ENCODE measurements around the gene NUDT4. TPM values are rescaled to one million over a fixed set of nuclear protein-coding genes. Genes with fewer than 3 reads are reported as not detected.

The NUDT4 gene
- total RNA-seq, 1 experiment from 2014 or later: 30.2 TPM

- Histone ChIP-seq H3K27me3 (ENCODE audit: low read length) (no peaks in the 10 kb centered on the region), H3K4me1 (ENCODE audit: insufficient read depth, low read length) (no peaks in the 10 kb centered on the region), H3K79me2 (ENCODE audit: low read length) (no peaks in the 10 kb centered on the region), H3K36me3 (ENCODE audit: low read depth, low read length) (no peaks in the 10 kb centered on the region), H3K9ac (ENCODE audit: low read length) (no peak overlapping the region), H2AFZ (ENCODE audit: low read length) (no peak overlapping the region), H3K4me2 (ENCODE audit: low read length) (no peak overlapping the region), H3K9me3 (ENCODE audit: low read length) (no peaks in the 10 kb centered on the region), H3K27ac (ENCODE audit: low read length) (no peak overlapping the region), H3F3A (ENCODE audit: low read length, unreplicated experiment) (no peaks in the 10 kb centered on the region), H3K9me2 (replicated peaks; ENCODE audit: low read length) (no peaks in the 10 kb centered on the region), H3K4me3 (ENCODE audit: low read length) (no peak overlapping the region), H4K20me1 (ENCODE audit: low read length) (no peaks in the 10 kb centered on the region)
- BruUV-seq (replicated peaks): no TSS peak
- ChIA-PET CTCF (no interaction called here), POLR2A (ENCODE audit: unreplicated experiment) (no interaction called here)
- intact Hi-C loops (cut with micrococcal nuclease): no loop called here
- ATAC-seq: no peak
- TF ChIP-seq CTCF (conservative IDR thresholded peaks at IDR 0.05; ENCODE audit: low read depth, low read length) (no peak), EZH2 (IDR thresholded peaks at IDR 0.05; ENCODE audit: low read length, unreplicated experiment) (no peak), EZH2phosphoT487 (IDR thresholded peaks at IDR 0.05; ENCODE audit: borderline replicate concordance, low read length) (no peak)
- DNase-seq: no peak
Measured at GRCh38 chr12:93352321-93352720, 25.4 kb upstream of the NUDT4 start.

GRCh38 chr12:93356214-93356613, 21.5 kb upstream of the NUDT4 start:
- Histone ChIP-seq H3F3A (ENCODE audit: low read length, unreplicated experiment) (no peaks in the 10 kb centered on the region), H3K36me3 (ENCODE audit: low read depth, low read length) (no peaks in the 10 kb centered on the region), H3K27me3 (ENCODE audit: low read length) (no peaks in the 10 kb centered on the region), H4K20me1 (ENCODE audit: low read length) (no peaks in the 10 kb centered on the region), H3K9me3 (ENCODE audit: low read length) (no peaks in the 10 kb centered on the region), H3K9ac (ENCODE audit: low read length) (no peak overlapping the region), H3K4me1 (ENCODE audit: insufficient read depth, low read length) (no peaks in the 10 kb centered on the region), H2AFZ (ENCODE audit: low read length) (no peak overlapping the region), H3K4me3 (ENCODE audit: low read length) (no peak overlapping the region), H3K27ac (ENCODE audit: low read length) (no peak overlapping the region), H3K4me2 (ENCODE audit: low read length) (no peak overlapping the region), H3K79me2 (ENCODE audit: low read length) (no peaks in the 10 kb centered on the region), H3K9me2 (replicated peaks; ENCODE audit: low read length) (no peaks in the 10 kb centered on the region)
- ChIA-PET CTCF (no interaction called here), POLR2A (ENCODE audit: unreplicated experiment) (no interaction called here)
- BruUV-seq (replicated peaks): no TSS peak
- DNase-seq (no peak), ATAC-seq (no peak)
- intact Hi-C loops (cut with micrococcal nuclease): no loop called here
- TF ChIP-seq EZH2phosphoT487 (IDR thresholded peaks at IDR 0.05; ENCODE audit: borderline replicate concordance, low read length): no peak
- TF ChIP-seq CTCF (conservative IDR thresholded peaks at IDR 0.05; ENCODE audit: low read depth, low read length): no peak
- TF ChIP-seq EZH2 (IDR thresholded peaks at IDR 0.05; ENCODE audit: low read length, unreplicated experiment): no peak

- intact Hi-C loops (cut with micrococcal nuclease): no loop called here
- Histone ChIP-seq H3K9me2 (replicated peaks; ENCODE audit: low read length) (no peaks in the 10 kb centered on the region), H4K20me1 (ENCODE audit: low read length) (no peaks in the 10 kb centered on the region), H3K79me2 (ENCODE audit: low read length) (no peaks in the 10 kb centered on the region), H3K9ac (ENCODE audit: low read length) (no peak overlapping the region), H3K27me3 (ENCODE audit: low read length) (no peaks in the 10 kb centered on the region), H3F3A (ENCODE audit: low read length, unreplicated experiment) (no peaks in the 10 kb centered on the region), H2AFZ (ENCODE audit: low read length) (no peak overlapping the region), H3K27ac (ENCODE audit: low read length) (no peak overlapping the region), H3K4me1 (ENCODE audit: insufficient read depth, low read length) (no peaks in the 10 kb centered on the region), H3K4me3 (ENCODE audit: low read length) (no peak overlapping the region), H3K36me3 (ENCODE audit: low read depth, low read length) (no peaks in the 10 kb centered on the region), H3K9me3 (ENCODE audit: low read length) (no peaks in the 10 kb centered on the region), H3K4me2 (ENCODE audit: low read length) (no peak overlapping the region)
- ChIA-PET POLR2A (ENCODE audit: unreplicated experiment) (no interaction called here), CTCF (no interaction called here)
- no TSS peak for BruUV-seq (replicated peaks)
- DNase-seq (no peak), ATAC-seq (no peak)
- TF ChIP-seq CTCF (conservative IDR thresholded peaks at IDR 0.05; ENCODE audit: low read depth, low read length) (no peak), EZH2phosphoT487 (IDR thresholded peaks at IDR 0.05; ENCODE audit: borderline replicate concordance, low read length) (no peak), EZH2 (IDR thresholded peaks at IDR 0.05; ENCODE audit: low read length, unreplicated experiment) (no peak)
Measured at GRCh38 chr12:93358058-93358457, 19.7 kb upstream of the NUDT4 start.

Measured in PC-3 (cell line).